CD4-positive, alpha-beta T cell (primary cell): ENCODE results near the gene TMEM132C. TPM values are rescaled to one million over a fixed set of nuclear protein-coding genes. Genes with fewer than 3 reads are reported as not detected.

ENCODE experiments used
- ATAC-seq: fragments of 200-7000 bp; cut with Tn5 transposase; one replicate; pipeline ENCODE4 v1.10.0; 2022; ENCODE audit warnings: mild to moderate bottlenecking; ENCODE audit not compliant: poor library complexity
- CTCF ChIA-PET: fragments of 350-600 bp; sonication (Branson Sonifier 250); formaldehyde crosslinking; loops from one replicate; lab custom pipeline; 2021; ENCODE audit warnings: antibody characterized with exemption, inconsistent platforms; lab: Charles Lee
- POLR2A ChIA-PET: fragments of 350-600 bp; sonication (Branson Sonifier 250); formaldehyde crosslinking; loops from one replicate; lab custom pipeline; 2021; ENCODE audit warnings: antibody characterized with exemption, inconsistent platforms; lab: Charles Lee
- DNase-seq, 14 experiments: peaks; one replicate each; pipeline ENCODE4 v3.0.0-alpha.2; 2013 to 2020; ENCODE audit warnings: mixed read lengths in 2 of 14
- H3K27ac ChIP-seq, 2 donors: one replicate each; pipeline versions ENCODE4 v1.5.1 to v1.7.0; 2013; ENCODE audit warnings: low read length in 2 of 2, low read depth in 1 of 2, mild to moderate bottlenecking in 1 of 2
- H3K27me3 ChIP-seq, 2 experiments: 1 replicate in 1 of 2; 2 replicates in 1 of 2; pipeline versions ENCODE4 v1.6.1 to v1.7.0; 2013; ENCODE audit warnings: low read length in 2 of 2, control low read depth in 1 of 2, mild to moderate bottlenecking in 1 of 2, moderate library complexity in 1 of 2; ENCODE audit not compliant: insufficient read depth in 2 of 2, control insufficient read depth in 1 of 2
- H3K36me3 ChIP-seq: one replicate; pipeline ENCODE4 v1.6.1; 2013; ENCODE audit warnings: low read length, control low read depth; ENCODE audit not compliant: insufficient read depth
- H3K4me1 ChIP-seq: one replicate; pipeline ENCODE4 v1.6.1; 2013; ENCODE audit warnings: low read length, control low read depth; ENCODE audit not compliant: insufficient read depth
- H3K4me3 ChIP-seq: one replicate; pipeline ENCODE4 v1.5.1; 2013; ENCODE audit warnings: mild to moderate bottlenecking, low read length, moderate library complexity
- H3K9me3 ChIP-seq, 2 experiments: 1 replicate in 1 of 2; 2 replicates in 1 of 2; pipeline versions ENCODE4 v1.6.1 to v1.7.0; 2013; ENCODE audit warnings: low read length in 2 of 2, mild to moderate bottlenecking in 2 of 2, control low read depth in 1 of 2, moderate library complexity in 1 of 2; ENCODE audit not compliant: control insufficient read depth in 1 of 2, insufficient read depth in 1 of 2
- H3K27ac Mint-ChIP-seq: one replicate; pipeline ENCODE4 v1.8.0; 2020; ENCODE audit warnings: mixed read lengths
- H3K27me3 Mint-ChIP-seq: one replicate; pipeline ENCODE4 v1.8.0; 2021; ENCODE audit warnings: mixed read lengths
- H3K36me3 Mint-ChIP-seq: one replicate; pipeline ENCODE4 v1.8.0; 2021; ENCODE audit warnings: low read depth, mixed read lengths
- H3K4me1 Mint-ChIP-seq: one replicate; pipeline ENCODE4 v1.8.0; 2021; ENCODE audit warnings: low read depth, mixed read lengths
- H3K4me3 Mint-ChIP-seq: one replicate; pipeline ENCODE4 v1.8.0; 2020; ENCODE audit warnings: mild to moderate bottlenecking, mixed read lengths
- H3K9me3 Mint-ChIP-seq: one replicate; pipeline ENCODE4 v1.8.0; 2020; ENCODE audit warnings: mixed read lengths
- CTCF ChIP-seq: fragments of 200-600 bp; IDR thresholded peaks from one replicate; pipeline ENCODE4 v1.8.0; 2022; ENCODE audit warnings: antibody characterized with exemption, mild to moderate bottlenecking
- intact Hi-C, 2 experiments: fragments of 100-400 bp; cut with DNase I in 1 of 2; cut with micrococcal nuclease in 1 of 2; formaldehyde crosslinking; loops; one replicate each; pipeline versions ENCODE4 v1.15.1 to v1.9.0; 2023 to 2025; cut with DNase I, micrococcal nuclease
- total RNA-seq, 174 experiments: library from RNA in 2 of 174; stranded (reverse) in 2 of 174; gene quantifications; one replicate each; pipeline ENCODE4 v1.2.3 and lab custom pipeline; 2021 to 2026

TMEM132C gene
- total RNA-seq, 2 experiments from 2014 or later: not detected

DNA sequence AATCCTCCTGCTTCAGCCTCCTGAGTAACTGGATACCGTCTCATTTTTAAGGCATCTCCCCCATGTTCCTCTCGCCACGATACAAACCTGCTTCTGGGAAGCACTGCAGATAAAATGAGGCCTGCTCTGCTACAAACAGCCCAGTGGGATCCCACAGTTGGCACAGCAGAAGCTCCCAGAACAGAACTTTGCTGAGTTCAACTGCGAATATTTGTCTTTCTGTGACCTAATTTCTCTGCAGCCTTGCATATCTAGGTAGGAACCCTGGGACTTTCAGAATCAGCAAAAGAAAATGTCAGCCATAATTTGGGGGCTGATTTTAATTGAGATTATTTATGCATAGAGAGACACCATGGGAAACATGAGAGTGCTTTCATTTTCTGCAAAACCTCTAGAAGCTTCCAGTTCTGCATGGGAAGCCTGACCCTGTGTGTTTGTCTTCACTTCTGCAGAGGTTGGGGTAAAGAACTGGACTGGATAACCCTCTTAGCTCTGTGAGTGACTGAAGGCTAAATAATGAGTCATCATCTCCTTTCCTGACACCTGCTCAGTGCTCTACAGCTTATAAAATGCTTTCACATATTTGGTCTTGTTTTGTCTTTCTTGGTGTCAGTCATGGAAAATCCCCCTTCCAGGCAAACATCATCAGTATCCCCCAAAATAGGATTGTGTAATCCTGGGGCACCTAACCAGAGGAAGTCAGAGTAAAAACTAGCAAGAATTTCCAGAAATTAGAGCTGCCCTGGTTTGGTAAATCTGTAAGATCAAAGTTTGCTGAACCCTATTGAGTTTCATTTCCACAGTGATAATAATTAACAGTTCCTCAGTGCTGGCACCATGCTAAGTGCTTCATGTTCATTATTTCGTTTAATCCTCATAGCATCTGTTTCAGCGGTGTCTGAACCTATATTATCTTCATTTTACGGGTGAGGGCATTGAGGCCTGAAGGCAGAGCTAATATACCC is 371.0 kb downstream of the TMEM132C start:
- Histone ChIP-seq H3K36me3 (no peaks in the 10 kb centered on the region), H3K4me3 (no peak overlapping the region), H3K27ac (no peak overlapping the region), H3K4me1 (no peaks in the 10 kb centered on the region), H3K27me3 (no peaks in the 10 kb centered on the region), H3K9me3 (peaks cover 0 to 9% of the 10 kb centered on the region in 2 experiments)
- Mint-ChIP-seq H3K27me3 (no peaks in the 10 kb centered on the region), H3K36me3 (no peaks in the 10 kb centered on the region), H3K4me3 (no peak overlapping the region), H3K27ac (no peak overlapping the region), H3K4me1 (no peaks in the 10 kb centered on the region), H3K9me3 (peaks cover 5% of the 10 kb centered on the region)
- DNase-seq: no peak
- POLR2A ChIA-PET: no interaction called here
- intact Hi-C loops: no loop called here
- ATAC-seq: no peak
- TF ChIP-seq CTCF: no peak
- CTCF ChIA-PET: no interaction called here

GRCh38 chr12:128639089-128639488 is 372.1 kb downstream of the TMEM132C start:
- peaks cover 0 to 7% of the 10 kb centered on the region in 2 experiments for H3K9me3 ChIP-seq
- H3K27me3 Mint-ChIP-seq: no peaks in the 10 kb centered on the region
- no peak for TF ChIP-seq CTCF
- H3K27me3 ChIP-seq: no peaks in the 10 kb centered on the region
- no peaks in the 10 kb centered on the region for H3K4me1 ChIP-seq
- peaks cover 5% of the 10 kb centered on the region for H3K9me3 Mint-ChIP-seq
- no peak overlapping the region for H3K27ac Mint-ChIP-seq
- POLR2A ChIA-PET: no interaction called here
- ATAC-seq (no peak), DNase-seq (no peak)
- H3K27ac ChIP-seq: no peak overlapping the region
- H3K4me3 Mint-ChIP-seq: no peak overlapping the region
- no peaks in the 10 kb centered on the region for H3K36me3 ChIP-seq
- intact Hi-C loops: no loop called here
- no peaks in the 10 kb centered on the region for H3K4me1 Mint-ChIP-seq
- no peaks in the 10 kb centered on the region for H3K36me3 Mint-ChIP-seq
- CTCF ChIA-PET: no interaction called here
- no peak overlapping the region for H3K4me3 ChIP-seq

- Histone ChIP-seq H3K36me3 (no peaks in the 10 kb centered on the region), H3K27ac (no peak overlapping the region), H3K4me1 (no peaks in the 10 kb centered on the region), H3K4me3 (no peak overlapping the region), H3K27me3 (no peaks in the 10 kb centered on the region), H3K9me3 (peaks cover 0 to 10% of the 10 kb centered on the region in 2 experiments)
- no peak for TF ChIP-seq CTCF
- no peak for ATAC-seq
- ChIA-PET POLR2A (no interaction called here), CTCF (no interaction called here)
- peaks cover 10% of the 10 kb centered on the region for H3K9me3 Mint-ChIP-seq
- intact Hi-C loops: no loop called here
- no peak overlapping the region for H3K27ac Mint-ChIP-seq
- H3K4me1 Mint-ChIP-seq: no peaks in the 10 kb centered on the region
- H3K36me3 Mint-ChIP-seq: no peaks in the 10 kb centered on the region
- H3K27me3 Mint-ChIP-seq: no peaks in the 10 kb centered on the region
- no peak for DNase-seq
- no peak overlapping the region for H3K4me3 Mint-ChIP-seq
Measured at GRCh38 chr12:128643155-128643554, 376.2 kb downstream of the TMEM132C start.
